ENCODE measurements around the gene BCKDHB.

DNA sequence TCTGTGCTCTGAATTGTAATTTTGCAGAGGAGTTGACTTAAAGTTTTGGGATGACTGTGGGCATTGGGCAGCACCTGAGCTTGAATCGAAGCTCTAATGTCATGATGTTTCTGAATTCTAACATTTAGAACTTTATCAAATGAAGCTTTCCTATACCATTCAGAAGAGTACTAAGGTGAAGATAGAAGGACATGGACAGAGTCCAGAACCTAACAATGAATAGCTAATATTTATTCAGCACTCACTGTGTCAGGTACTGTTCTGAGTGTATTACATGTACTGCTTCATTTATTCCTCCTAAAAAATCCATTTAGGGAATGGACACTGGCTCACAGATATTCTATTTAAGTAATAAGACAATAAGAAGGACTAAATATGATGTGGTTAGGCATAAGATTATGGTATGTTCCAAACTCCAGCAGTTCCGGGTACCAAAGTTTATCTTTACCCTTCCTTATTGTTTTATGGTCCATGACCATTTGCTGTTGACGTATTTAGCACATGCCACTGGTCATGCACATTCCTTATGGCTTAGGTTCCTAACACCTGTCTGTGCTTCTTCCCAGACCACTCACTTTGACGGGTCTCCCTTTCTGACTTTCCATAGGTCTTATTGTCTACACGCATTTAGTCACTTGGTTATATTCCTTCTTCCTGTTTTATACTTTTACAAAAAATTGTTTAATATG is 20.3 kb downstream of the BCKDHB start:
- no peak for TF ChIP-seq POLR2A (IDR thresholded peaks at IDR 0.05)
- TF ChIP-seq, protein P1, sequence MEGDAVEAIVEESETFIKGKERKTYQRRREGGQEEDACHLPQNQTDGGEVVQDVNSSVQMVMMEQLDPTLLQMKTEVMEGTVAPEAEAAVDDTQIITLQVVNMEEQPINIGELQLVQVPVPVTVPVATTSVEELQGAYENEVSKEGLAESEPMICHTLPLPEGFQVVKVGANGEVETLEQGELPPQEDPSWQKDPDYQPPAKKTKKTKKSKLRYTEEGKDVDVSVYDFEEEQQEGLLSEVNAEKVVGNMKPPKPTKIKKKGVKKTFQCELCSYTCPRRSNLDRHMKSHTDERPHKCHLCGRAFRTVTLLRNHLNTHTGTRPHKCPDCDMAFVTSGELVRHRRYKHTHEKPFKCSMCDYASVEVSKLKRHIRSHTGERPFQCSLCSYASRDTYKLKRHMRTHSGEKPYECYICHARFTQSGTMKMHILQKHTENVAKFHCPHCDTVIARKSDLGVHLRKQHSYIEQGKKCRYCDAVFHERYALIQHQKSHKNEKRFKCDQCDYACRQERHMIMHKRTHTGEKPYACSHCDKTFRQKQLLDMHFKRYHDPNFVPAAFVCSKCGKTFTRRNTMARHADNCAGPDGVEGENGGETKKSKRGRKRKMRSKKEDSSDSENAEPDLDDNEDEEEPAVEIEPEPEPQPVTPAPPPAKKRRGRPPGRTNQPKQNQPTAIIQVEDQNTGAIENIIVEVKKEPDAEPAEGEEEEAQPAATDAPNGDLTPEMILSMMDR (IDR thresholded peaks at IDR 0.05), result no peak
